GM23338 (cell line): Measurements from ENCODE around the gene SYK. TPM values are rescaled to one million over a fixed set of nuclear protein-coding genes. Genes with fewer than 3 reads are reported as not detected.

Source experiments
- ATAC-seq: fragments of 200-7000 bp; cut with Tn5 transposase; 3 replicates; pipeline ENCODE4 v1.9.1; 2020
- DNase-seq: peaks from one replicate; pipeline ENCODE4 v3.0.0-alpha.2; 2015; ENCODE audit warnings: low spot score
- H2AFZ ChIP-seq: fragments of 200-600 bp; sonication (generic); 2 replicates; pipeline ENCODE4 v1.8.0; 2016; ENCODE audit warnings: antibody characterized with exemption, mild to moderate bottlenecking, moderate library complexity
- H3F3A ChIP-seq: fragments of 200-600 bp; sonication (generic); replicated peaks from 2 replicates; pipeline ENCODE4 v1.8.0; 2017; ENCODE audit warnings: antibody characterized with exemption, mixed run types, low read depth
- H3K27ac ChIP-seq: fragments of 200-600 bp; sonication (generic); 2 replicates; pipeline ENCODE4 v1.6.1; 2016; ENCODE audit warnings: low read depth
- H3K27me3 ChIP-seq: fragments of 200-600 bp; sonication (generic); 2 replicates; pipeline ENCODE4 v1.8.0; 2016; ENCODE audit warnings: mild to moderate bottlenecking, mixed run types, moderate library complexity; ENCODE audit not compliant: insufficient read depth
- H3K36me3 ChIP-seq: fragments of 200-600 bp; sonication (generic); 2 replicates; pipeline ENCODE4 v1.8.0; 2016; ENCODE audit warnings: mild to moderate bottlenecking; ENCODE audit not compliant: insufficient read depth
- H3K4me1 ChIP-seq: fragments of 200-600 bp; sonication (generic); 2 replicates; pipeline ENCODE4 v1.8.0; 2016; ENCODE audit warnings: mild to moderate bottlenecking, moderate library complexity; ENCODE audit not compliant: insufficient read depth
- H3K4me2 ChIP-seq: fragments of 200-600 bp; sonication (generic); 2 replicates; pipeline ENCODE4 v1.7.1; 2017; ENCODE audit warnings: mixed run types
- H3K4me3 ChIP-seq: fragments of 200-600 bp; sonication (generic); 2 replicates; pipeline ENCODE4 v1.6.1; 2016; ENCODE audit warnings: mixed run types
- H3K79me2 ChIP-seq: fragments of 200-600 bp; sonication (generic); replicated peaks from 2 replicates; pipeline ENCODE4 v1.8.0; 2017; ENCODE audit warnings: mild to moderate bottlenecking; ENCODE audit not compliant: insufficient read depth
- H3K9me2 ChIP-seq: fragments of 200-600 bp; sonication (generic); 2 replicates; pipeline ENCODE4 v1.8.0; 2017; ENCODE audit not compliant: insufficient read depth
- H4K20me1 ChIP-seq: fragments of 200-600 bp; sonication (generic); replicated peaks from 2 replicates; pipeline ENCODE4 v1.8.0; 2017; ENCODE audit warnings: mild to moderate bottlenecking; ENCODE audit not compliant: insufficient read depth
- H3K27ac Mint-ChIP-seq: 2 replicates; pipeline ENCODE4 v1.8.0; 2020; ENCODE audit warnings: inconsistent platforms, mild to moderate bottlenecking, moderate library complexity, mixed read lengths
- H3K27me3 Mint-ChIP-seq: 3 replicates; pipeline ENCODE4 v1.8.0; 2022; ENCODE audit warnings: low read depth, mild to moderate bottlenecking, moderate library complexity, mixed read lengths, inconsistent platforms; ENCODE audit not compliant: insufficient read depth, poor library complexity
- H3K36me3 Mint-ChIP-seq: 3 replicates; pipeline ENCODE4 v1.8.0; 2021; ENCODE audit warnings: low read depth, mild to moderate bottlenecking, inconsistent platforms, moderate library complexity, mixed read lengths
- H3K4me1 Mint-ChIP-seq: 3 replicates; pipeline ENCODE4 v1.8.0; 2020; ENCODE audit warnings: mild to moderate bottlenecking, inconsistent platforms, mixed read lengths
- H3K4me3 Mint-ChIP-seq: 3 replicates; pipeline ENCODE4 v1.8.0; 2021; ENCODE audit warnings: moderate library complexity, mild to moderate bottlenecking, inconsistent platforms, mixed read lengths
- H3K9me3 Mint-ChIP-seq: 3 replicates; pipeline ENCODE4 v1.8.0; 2020; ENCODE audit warnings: moderate library complexity, mild to moderate bottlenecking, inconsistent platforms, mixed read lengths
- CREB1 ChIP-seq: fragments of 250-450 bp; sonication (Bioruptor Pico); IDR thresholded peaks from 2 replicates; pipeline ENCODE4 v1.5.0; 2020; ENCODE audit warnings: low read depth, mild to moderate bottlenecking, moderate library complexity
- ETS1 ChIP-seq: IDR thresholded peaks from 2 replicates; pipeline ENCODE4 v1.6.1; 2016; ENCODE audit warnings: antibody characterized with exemption
- EZH2 ChIP-seq: fragments of 200-600 bp; sonication (generic); IDR thresholded peaks from one replicate; pipeline ENCODE4 v1.8.0; 2017; ENCODE audit warnings: antibody characterized with exemption, mild to moderate bottlenecking, low read depth; ENCODE audit not compliant: unreplicated experiment
- EZH2phosphoT487 ChIP-seq: fragments of 200-600 bp; sonication (generic); IDR thresholded peaks from one replicate; pipeline ENCODE4 v1.8.1; 2018; ENCODE audit warnings: antibody characterized with exemption; ENCODE audit not compliant: unreplicated experiment
- JUNB ChIP-seq: IDR thresholded peaks from one replicate; pipeline ENCODE4 v1.6.1; 2016; ENCODE audit warnings: antibody characterized with exemption; ENCODE audit not compliant: unreplicated experiment
- NANOG ChIP-seq: IDR thresholded peaks from 2 replicates; pipeline ENCODE4 v1.6.1; 2016; ENCODE audit warnings: antibody characterized with exemption, borderline replicate concordance
- POLR2AphosphoS5 ChIP-seq: IDR thresholded peaks from 2 replicates; pipeline ENCODE4 v1.6.1; 2016; ENCODE audit warnings: antibody characterized with exemption, low read depth
- STAT1 ChIP-seq: IDR thresholded peaks from one replicate; pipeline ENCODE4 v1.6.1; 2016; ENCODE audit warnings: antibody characterized with exemption; ENCODE audit not compliant: unreplicated experiment
- ZNF114 ChIP-seq: fragments of 250-450 bp; sonication (Bioruptor Pico); IDR thresholded peaks from 2 replicates; pipeline ENCODE4 v1.5.0; 2020; ENCODE audit warnings: mild to moderate bottlenecking, moderate library complexity
- ZNF331 ChIP-seq: fragments of 250-450 bp; sonication (Bioruptor Pico); IDR thresholded peaks from 2 replicates; pipeline ENCODE4 v1.5.0; 2020; ENCODE audit warnings: low read depth, mild to moderate bottlenecking, moderate library complexity
- ZNF462 ChIP-seq: fragments of 250-450 bp; sonication (Bioruptor Pico); IDR thresholded peaks from 2 replicates; pipeline ENCODE4 v1.5.0; 2020; ENCODE audit warnings: mild to moderate bottlenecking, moderate library complexity
- polyA plus RNA-seq: library from polyadenylated mRNA; unstranded; fragments of >200 nt; fragmentation: Nextera tagmentation; extraction: Ambion mirVana; gene quantifications from 2 replicates; pipeline ENCODE4 v1.2.1, GENCODE V29; 2016
- total RNA-seq: library from RNA; depleted of rRNA; stranded (reverse); fragments of >200 nt; shearing (Covaris generic); gene quantifications from 2 replicates; pipeline ENCODE4 v1.2.3, GENCODE V29; 2014
- TF ChIP-seq, protein P1 (sequence below), 2 experiments: fragments of 200-600 bp in 1 of 2; sonication (generic) in 1 of 2; conservative IDR thresholded peaks; 2 replicates each; pipeline versions ENCODE4 v1.5.1 to v1.6.1; 2016 to 2017; ENCODE audit warnings: antibody characterized with exemption in 2 of 2, low read depth in 2 of 2, mild to moderate bottlenecking in 2 of 2, moderate library complexity in 1 of 2
- TF ChIP-seq, protein P2 (sequence below): IDR thresholded peaks from one replicate; pipeline ENCODE4 v1.6.1; 2018; ENCODE audit warnings: antibody characterized with exemption; ENCODE audit not compliant: unreplicated experiment

The SYK gene
- total and polyA plus RNA-seq, 2 experiments from 2014 or later = 1.5 to 5.8 TPM

- peaks cover 3% of the 10 kb centered on the region; the same call in 1 of the 2 replicates for H3K9me2 ChIP-seq
- H3K4me1 ChIP-seq = no peaks in the 10 kb centered on the region
- H3F3A ChIP-seq = no peaks in the 10 kb centered on the region
- no peaks in the 10 kb centered on the region for H3K79me2 ChIP-seq
- H2AFZ ChIP-seq = no peak overlapping the region
- Mint-ChIP-seq H3K36me3 (peaks cover 21% of the 10 kb centered on the region), H3K9me3 (peaks cover 30% of the 10 kb centered on the region), H3K4me3 (no peak overlapping the region), H3K27me3 (peaks cover 2% of the 10 kb centered on the region), H3K27ac (no peak overlapping the region), H3K4me1 (no peaks in the 10 kb centered on the region; the same call in 2 of the 3 replicates)
- H3K4me3 ChIP-seq = no peak overlapping the region
- H3K27ac ChIP-seq = no peak overlapping the region
- DNase-seq = no peak
- no peaks in the 10 kb centered on the region for H4K20me1 ChIP-seq
- ATAC-seq = no peak
- TF ChIP-seq NANOG = no peak
- TF ChIP-seq, protein P1, sequence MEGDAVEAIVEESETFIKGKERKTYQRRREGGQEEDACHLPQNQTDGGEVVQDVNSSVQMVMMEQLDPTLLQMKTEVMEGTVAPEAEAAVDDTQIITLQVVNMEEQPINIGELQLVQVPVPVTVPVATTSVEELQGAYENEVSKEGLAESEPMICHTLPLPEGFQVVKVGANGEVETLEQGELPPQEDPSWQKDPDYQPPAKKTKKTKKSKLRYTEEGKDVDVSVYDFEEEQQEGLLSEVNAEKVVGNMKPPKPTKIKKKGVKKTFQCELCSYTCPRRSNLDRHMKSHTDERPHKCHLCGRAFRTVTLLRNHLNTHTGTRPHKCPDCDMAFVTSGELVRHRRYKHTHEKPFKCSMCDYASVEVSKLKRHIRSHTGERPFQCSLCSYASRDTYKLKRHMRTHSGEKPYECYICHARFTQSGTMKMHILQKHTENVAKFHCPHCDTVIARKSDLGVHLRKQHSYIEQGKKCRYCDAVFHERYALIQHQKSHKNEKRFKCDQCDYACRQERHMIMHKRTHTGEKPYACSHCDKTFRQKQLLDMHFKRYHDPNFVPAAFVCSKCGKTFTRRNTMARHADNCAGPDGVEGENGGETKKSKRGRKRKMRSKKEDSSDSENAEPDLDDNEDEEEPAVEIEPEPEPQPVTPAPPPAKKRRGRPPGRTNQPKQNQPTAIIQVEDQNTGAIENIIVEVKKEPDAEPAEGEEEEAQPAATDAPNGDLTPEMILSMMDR (conservative IDR thresholded peaks at IDR 0.05; ENCODE audit: low read depth in 2 of 2) = no peak
- TF ChIP-seq ZNF331 (CRISPR knock-in tag) = no peak
- no peak for TF ChIP-seq POLR2AphosphoS5
- TF ChIP-seq ETS1 = no peak
- TF ChIP-seq ZNF462 (CRISPR knock-in tag) = no peak
- no peak for TF ChIP-seq CREB1 (CRISPR knock-in tag)
- no peak for TF ChIP-seq EZH2
- no peak for TF ChIP-seq ZNF114 (CRISPR knock-in tag)
- TF ChIP-seq, protein P2, sequence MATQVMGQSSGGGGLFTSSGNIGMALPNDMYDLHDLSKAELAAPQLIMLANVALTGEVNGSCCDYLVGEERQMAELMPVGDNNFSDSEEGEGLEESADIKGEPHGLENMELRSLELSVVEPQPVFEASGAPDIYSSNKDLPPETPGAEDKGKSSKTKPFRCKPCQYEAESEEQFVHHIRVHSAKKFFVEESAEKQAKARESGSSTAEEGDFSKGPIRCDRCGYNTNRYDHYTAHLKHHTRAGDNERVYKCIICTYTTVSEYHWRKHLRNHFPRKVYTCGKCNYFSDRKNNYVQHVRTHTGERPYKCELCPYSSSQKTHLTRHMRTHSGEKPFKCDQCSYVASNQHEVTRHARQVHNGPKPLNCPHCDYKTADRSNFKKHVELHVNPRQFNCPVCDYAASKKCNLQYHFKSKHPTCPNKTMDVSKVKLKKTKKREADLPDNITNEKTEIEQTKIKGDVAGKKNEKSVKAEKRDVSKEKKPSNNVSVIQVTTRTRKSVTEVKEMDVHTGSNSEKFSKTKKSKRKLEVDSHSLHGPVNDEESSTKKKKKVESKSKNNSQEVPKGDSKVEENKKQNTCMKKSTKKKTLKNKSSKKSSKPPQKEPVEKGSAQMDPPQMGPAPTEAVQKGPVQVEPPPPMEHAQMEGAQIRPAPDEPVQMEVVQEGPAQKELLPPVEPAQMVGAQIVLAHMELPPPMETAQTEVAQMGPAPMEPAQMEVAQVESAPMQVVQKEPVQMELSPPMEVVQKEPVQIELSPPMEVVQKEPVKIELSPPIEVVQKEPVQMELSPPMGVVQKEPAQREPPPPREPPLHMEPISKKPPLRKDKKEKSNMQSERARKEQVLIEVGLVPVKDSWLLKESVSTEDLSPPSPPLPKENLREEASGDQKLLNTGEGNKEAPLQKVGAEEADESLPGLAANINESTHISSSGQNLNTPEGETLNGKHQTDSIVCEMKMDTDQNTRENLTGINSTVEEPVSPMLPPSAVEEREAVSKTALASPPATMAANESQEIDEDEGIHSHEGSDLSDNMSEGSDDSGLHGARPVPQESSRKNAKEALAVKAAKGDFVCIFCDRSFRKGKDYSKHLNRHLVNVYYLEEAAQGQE = no peak
- TF ChIP-seq STAT1 = no peak
- no peak for TF ChIP-seq JUNB
- TF ChIP-seq EZH2phosphoT487 = no peak
- no peak overlapping the region for H3K4me2 ChIP-seq
- no peaks in the 10 kb centered on the region for H3K36me3 ChIP-seq
- no peaks in the 10 kb centered on the region for H3K27me3 ChIP-seq
These were observed 24.9 kb downstream of the SYK start for GRCh38 chr9:90826326-90827020.
